ENCODE data around the gene PTPRE. TPM values are rescaled to one million over a fixed set of nuclear protein-coding genes. Genes with fewer than 3 reads are reported as not detected.

PTPRE gene
- total and polyA plus RNA-seq, 10 of the 15 experiments (the other 5 are each of a cell fraction or from before 2014, with no cell fraction given), result 2.9 to 7.6 (median 5.8) TPM

DNA sequence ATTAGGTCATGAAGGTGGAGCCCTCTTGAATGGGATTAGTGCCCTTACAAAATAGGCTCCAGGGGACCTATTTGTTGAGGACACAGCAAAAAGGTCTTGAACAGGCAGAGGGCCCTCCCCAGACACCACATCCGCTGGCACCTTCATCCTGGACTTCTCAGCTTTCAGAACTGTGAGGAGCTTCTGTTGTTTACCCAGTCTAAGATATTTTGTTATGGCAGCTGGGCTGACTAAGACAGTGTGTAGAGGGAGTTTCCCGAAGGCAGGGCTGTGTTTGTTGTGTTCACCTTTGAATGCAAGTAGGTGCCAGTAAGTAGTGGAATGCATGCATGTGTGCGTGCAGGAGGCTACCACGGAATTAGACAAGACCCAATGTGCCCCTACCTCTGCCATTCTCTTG lies 106.7 kb downstream of the PTPRE start (continued):
- TF ChIP-seq, protein P1, sequence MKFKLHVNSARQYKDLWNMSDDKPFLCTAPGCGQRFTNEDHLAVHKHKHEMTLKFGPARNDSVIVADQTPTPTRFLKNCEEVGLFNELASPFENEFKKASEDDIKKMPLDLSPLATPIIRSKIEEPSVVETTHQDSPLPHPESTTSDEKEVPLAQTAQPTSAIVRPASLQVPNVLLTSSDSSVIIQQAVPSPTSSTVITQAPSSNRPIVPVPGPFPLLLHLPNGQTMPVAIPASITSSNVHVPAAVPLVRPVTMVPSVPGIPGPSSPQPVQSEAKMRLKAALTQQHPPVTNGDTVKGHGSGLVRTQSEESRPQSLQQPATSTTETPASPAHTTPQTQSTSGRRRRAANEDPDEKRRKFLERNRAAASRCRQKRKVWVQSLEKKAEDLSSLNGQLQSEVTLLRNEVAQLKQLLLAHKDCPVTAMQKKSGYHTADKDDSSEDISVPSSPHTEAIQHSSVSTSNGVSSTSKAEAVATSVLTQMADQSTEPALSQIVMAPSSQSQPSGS (IDR thresholded peaks at IDR 0.05; ENCODE audit: low read length), result no peak
- TF ChIP-seq TAF1 (IDR thresholded peaks at IDR 0.05; ENCODE audit: borderline replicate concordance, low read depth, low read length), result no peak

DNA sequence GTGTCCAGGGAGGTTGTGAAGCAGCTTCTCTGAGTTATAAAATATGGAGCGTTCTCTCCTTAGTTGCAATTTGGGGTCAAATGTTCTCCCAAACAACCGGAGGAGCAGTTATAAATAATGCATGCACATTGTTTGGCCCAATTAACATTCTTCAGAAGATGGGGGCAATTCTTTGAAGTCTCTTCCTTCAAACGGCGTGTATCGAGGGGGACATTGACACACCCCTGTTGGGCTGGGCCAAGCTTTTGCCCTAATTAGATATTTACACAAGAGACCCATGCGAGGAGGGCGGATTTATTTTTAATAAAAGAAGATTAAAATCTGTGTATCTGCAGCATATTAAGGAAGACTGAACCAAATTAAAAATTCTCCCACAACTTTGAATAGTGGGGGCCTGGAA lies 107.3 kb downstream of the PTPRE start:
- Histone ChIP-seq H3K27ac (ENCODE audit: control insufficient read depth, insufficient read depth) (no peak overlapping the region), H3K27me3 (replicated peaks in 1 of 2; ENCODE audit: control insufficient read depth in 2 of 2, insufficient read depth in 2 of 2, low read length in 1 of 2) (peaks cover 2 to 5% of the 10 kb centered on the region in 2 experiments; a peak in 2 of 4 replicates), H3K4me2 (ENCODE audit: control insufficient read depth, insufficient read depth) (no peak overlapping the region), H3K9me3 (replicated peaks; ENCODE audit: control insufficient read depth, insufficient read depth, low read length) (no peaks in the 10 kb centered on the region), H4K20me1 (ENCODE audit: control insufficient read depth, insufficient read depth) (no peaks in the 10 kb centered on the region), H3K36me3 (ENCODE audit: control insufficient read depth in 2 of 2, insufficient read depth in 2 of 2, low read length in 1 of 2) (no peaks in the 10 kb centered on the region), H3K79me2 (ENCODE audit: control insufficient read depth, insufficient read depth, low read length) (no peaks in the 10 kb centered on the region), H3K9ac (ENCODE audit: control insufficient read depth, insufficient read depth, low read length) (no peak overlapping the region), H2AFZ (ENCODE audit: control insufficient read depth, low read depth, low read length) (no peak overlapping the region), H3K4me1 (ENCODE audit: control insufficient read depth, insufficient read depth, low read length) (no peaks in the 10 kb centered on the region), H3K4me3 (no peak overlapping the region)
- WGBS (ENCODE audit: insufficient coverage, insufficient replicate concordance, low lambda C conversion rate, missing lambda C conversion rate), result 44% methylated on average over 7 of the region's 7 CpGs
- in situ Hi-C loops (cut with MboI) (loop anchor here (10.0 kb wide), 1 partner anchor 299 kb away; no protein-coding TSS in a partner anchor), intact Hi-C loops (cut with micrococcal nuclease; ENCODE audit: unreplicated experiment) (no loop called here)
- ChIA-PET CTCF (interaction anchor here (0.6 to 3.2 kb wide), 3 partner anchors 22 to 299 kb away, joined by 3 to 16 read pairs (median 16); no protein-coding TSS in a partner anchor), POLR2A (no interaction called here), SMC1A (ENCODE audit: uncharacterized antibody, unreplicated experiment) (interaction anchor here (1.7 kb wide), 1 partner anchor 55 kb away, joined by 7 read pairs; no protein-coding TSS in a partner anchor), RAD21 (ENCODE audit: unreplicated experiment) (interaction anchor here (3.9 kb wide), 1 partner anchor 55 kb away, joined by 13 read pairs; no protein-coding TSS in a partner anchor)
- DNase-seq (ENCODE audit: low read depth, low spot score) (no peak), ATAC-seq (no peak), FAIRE-seq (no peak)
- no TSS peak for BruUV-seq (replicated peaks)
- no peak for TF ChIP-seq IKZF1 (conservative IDR thresholded peaks at IDR 0.05)
- TF ChIP-seq, protein P2, sequence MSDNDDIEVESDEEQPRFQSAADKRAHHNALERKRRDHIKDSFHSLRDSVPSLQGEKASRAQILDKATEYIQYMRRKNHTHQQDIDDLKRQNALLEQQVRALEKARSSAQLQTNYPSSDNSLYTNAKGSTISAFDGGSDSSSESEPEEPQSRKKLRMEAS (IDR thresholded peaks at IDR 0.05; ENCODE audit: low read depth, low read length), result no peak
- TF ChIP-seq, protein P3, sequence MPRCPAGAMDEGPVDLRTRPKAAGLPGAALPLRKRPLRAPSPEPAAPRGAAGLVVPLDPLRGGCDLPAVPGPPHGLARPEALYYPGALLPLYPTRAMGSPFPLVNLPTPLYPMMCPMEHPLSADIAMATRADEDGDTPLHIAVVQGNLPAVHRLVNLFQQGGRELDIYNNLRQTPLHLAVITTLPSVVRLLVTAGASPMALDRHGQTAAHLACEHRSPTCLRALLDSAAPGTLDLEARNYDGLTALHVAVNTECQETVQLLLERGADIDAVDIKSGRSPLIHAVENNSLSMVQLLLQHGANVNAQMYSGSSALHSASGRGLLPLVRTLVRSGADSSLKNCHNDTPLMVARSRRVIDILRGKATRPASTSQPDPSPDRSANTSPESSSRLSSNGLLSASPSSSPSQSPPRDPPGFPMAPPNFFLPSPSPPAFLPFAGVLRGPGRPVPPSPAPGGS (IDR thresholded peaks at IDR 0.05; ENCODE audit: borderline replicate concordance, insufficient read depth, low read depth, low read length, poor library complexity, severe bottlenecking), result no peak
- no peak for TF ChIP-seq MXI1 (IDR thresholded peaks at IDR 0.05; ENCODE audit: low read depth, low read length)
- TF ChIP-seq SMARCA5 (IDR thresholded peaks at IDR 0.05), result no peak
- no peak for TF ChIP-seq NR2C2 (IDR thresholded peaks at IDR 0.05; ENCODE audit: borderline replicate concordance, control insufficient read depth, insufficient read length, low read depth)
- TF ChIP-seq, protein P1 (IDR thresholded peaks at IDR 0.05; ENCODE audit: low read length), result no peak
- no peak for TF ChIP-seq SRF (IDR thresholded peaks at IDR 0.05; ENCODE audit: low read depth in 2 of 2, low read length in 2 of 2)
- no peak for TF ChIP-seq RCOR1 (conservative IDR thresholded peaks at IDR 0.05; ENCODE audit: low read depth, low read length)
